ENCODE results near the gene CCDC106.

CCDC106 gene

DNA sequence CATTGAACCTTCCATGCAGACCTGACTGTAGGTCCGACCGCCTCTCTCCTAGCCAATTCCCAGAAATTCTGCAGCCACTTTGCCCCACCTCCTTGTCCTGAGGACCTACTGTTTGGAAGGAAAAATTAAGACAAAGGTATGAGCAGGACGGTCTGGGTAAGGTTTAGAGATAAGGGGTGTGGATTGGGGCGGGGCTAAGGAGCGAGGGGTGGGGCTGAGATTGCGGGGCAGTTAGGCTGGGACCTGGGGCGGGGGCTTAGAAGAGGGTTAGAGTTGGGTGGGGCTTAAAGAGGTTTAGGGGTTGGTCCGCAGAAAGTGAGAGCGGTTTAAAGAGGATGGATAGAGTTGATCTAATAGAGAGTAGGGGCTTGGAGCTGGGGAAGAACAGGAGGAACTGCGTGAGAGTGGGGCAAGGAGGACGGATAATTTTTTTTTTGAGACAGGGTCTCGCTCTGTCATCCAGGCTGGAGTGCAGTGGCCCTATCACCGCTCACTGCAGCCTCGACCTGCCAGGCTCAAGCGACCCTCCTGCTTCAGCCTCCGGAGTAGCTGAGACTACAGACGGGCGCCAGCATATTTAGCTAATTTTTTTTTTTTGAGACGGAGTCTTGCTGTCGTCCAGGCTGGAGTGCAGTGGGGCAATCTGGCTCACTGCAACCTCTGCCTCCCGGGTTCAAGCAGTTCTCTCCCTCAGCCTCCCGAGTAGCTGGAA is 44.3 kb upstream of the CCDC106 start:
- peaks cover 7 to 15% of the 10 kb centered on the region in 2 experiments; a peak in 2 of 3 replicates for H3K36me3 ChIP-seq (ENCODE audit: control insufficient read depth in 2 of 2, insufficient read depth in 1 of 2, low read length in 2 of 2)
- TF ChIP-seq KLF1 (tag by site-specific recombination; IDR thresholded peaks at IDR 0.05): 0 out of 2 replicates have a peak, but pooled peaks have one; percentile 18
- TF ChIP-seq ZBTB49 (tag by site-specific recombination; IDR thresholded peaks at IDR 0.05; ENCODE audit: low read depth): no peak
- no peak for TF ChIP-seq ZNF221 (tag by site-specific recombination; IDR thresholded peaks at IDR 0.05; ENCODE audit: borderline replicate concordance)
- POLR2A ChIA-PET: interaction anchor here (0.6 to 4.5 kb wide), 12 partner anchors 16 to 784 kb away, joined by 3 to 75 read pairs (median 6); partner anchors contain the start of genes ISOC2, NAT14, ZNF579 and ZNF628
- no peaks in the 10 kb centered on the region for H3K9me3 ChIP-seq (ENCODE audit: control insufficient read depth, insufficient read depth, low read depth, low read length)
- H3K27ac ChIP-seq (ENCODE audit: extremely low read depth, low read depth, low read length): peak overlapping the region; percentile 58
- no peak overlapping the region for H3K4me3 ChIP-seq (ENCODE audit: low read depth, low read length)
- peaks cover 8% of the 10 kb centered on the region; the same call in 1 of the 2 replicates for H3K4me1 ChIP-seq (ENCODE audit: control insufficient read depth, insufficient read depth, low read length)
- CTCF ChIA-PET: interaction anchor here (1.2 to 3.1 kb wide), 2 partner anchors 28 to 100 kb away, joined by 10 to 48 read pairs; no protein-coding TSS in a partner anchor

GRCh38 chr19:55605207-55605636 is 42.8 kb upstream of the CCDC106 start:
- H3K36me3 ChIP-seq (ENCODE audit: control insufficient read depth in 2 of 2, insufficient read depth in 1 of 2, low read length in 2 of 2): peaks cover 15 to 27% of the 10 kb centered on the region in 2 experiments; a peak in 2 of 3 replicates
- peak overlapping the region; percentile 97 for H3K4me3 ChIP-seq (ENCODE audit: low read depth, low read length)
- no peaks in the 10 kb centered on the region for H3K9me3 ChIP-seq (ENCODE audit: control insufficient read depth, insufficient read depth, low read depth, low read length)
- H3K27ac ChIP-seq (ENCODE audit: extremely low read depth, low read depth, low read length): peak overlapping the region; percentile 88; the same call in 1 of the 2 replicates
- POLR2A ChIA-PET: interaction anchor here (0.5 to 4.5 kb wide), 18 partner anchors 16 to 488 kb away, joined by 3 to 75 read pairs (median 4); partner anchors contain the start of genes PPP1R12C, U2AF2, UBE2S and ZNF579
- H3K4me1 ChIP-seq (ENCODE audit: control insufficient read depth, insufficient read depth, low read length): peaks cover 8% of the 10 kb centered on the region; the same call in 1 of the 2 replicates
- CTCF ChIA-PET: interaction anchor here (0.5 to 3.1 kb wide), 22 partner anchors 14 to 266 kb away, joined by 3 to 50 read pairs (median 6); partner anchors contain the start of genes ISOC2, KMT5C and ZNF784
- TF ChIP-seq GLI4 (tag by site-specific recombination; IDR thresholded peaks at IDR 0.05) (no peak), ZNF48 (tag by site-specific recombination; IDR thresholded peaks at IDR 0.05) (no peak), SP3 (tag by site-specific recombination; IDR thresholded peaks at IDR 0.05) (peak; percentile 88), MYNN (tag by site-specific recombination; IDR thresholded peaks at IDR 0.05; ENCODE audit: borderline replicate concordance) (no peak), ZNF398 (tag by site-specific recombination; IDR thresholded peaks at IDR 0.05) (peak; percentile 88), ZFHX2 (tag by site-specific recombination; conservative IDR thresholded peaks at IDR 0.05) (peak; percentile 52), ZNF658 (tag by site-specific recombination; IDR thresholded peaks at IDR 0.05) (no peak), GLIS1 (tag by site-specific recombination; IDR thresholded peaks at IDR 0.05) (peak; percentile 58; the same call in 1 of the 2 replicates), PATZ1 (tag by site-specific recombination; IDR thresholded peaks at IDR 0.05) (peak; percentile 81), ZNF514 (tag by site-specific recombination; IDR thresholded peaks at IDR 0.05) (no peak), BCL11B (tag by site-specific recombination; IDR thresholded peaks at IDR 0.05; ENCODE audit: low read depth) (no peak), ZNF530 (tag by site-specific recombination; IDR thresholded peaks at IDR 0.05; ENCODE audit: low read depth) (no peak), TSHZ1 (tag by site-specific recombination; IDR thresholded peaks at IDR 0.05; ENCODE audit: borderline replicate concordance) (no peak)
- TF ChIP-seq, protein P1, sequence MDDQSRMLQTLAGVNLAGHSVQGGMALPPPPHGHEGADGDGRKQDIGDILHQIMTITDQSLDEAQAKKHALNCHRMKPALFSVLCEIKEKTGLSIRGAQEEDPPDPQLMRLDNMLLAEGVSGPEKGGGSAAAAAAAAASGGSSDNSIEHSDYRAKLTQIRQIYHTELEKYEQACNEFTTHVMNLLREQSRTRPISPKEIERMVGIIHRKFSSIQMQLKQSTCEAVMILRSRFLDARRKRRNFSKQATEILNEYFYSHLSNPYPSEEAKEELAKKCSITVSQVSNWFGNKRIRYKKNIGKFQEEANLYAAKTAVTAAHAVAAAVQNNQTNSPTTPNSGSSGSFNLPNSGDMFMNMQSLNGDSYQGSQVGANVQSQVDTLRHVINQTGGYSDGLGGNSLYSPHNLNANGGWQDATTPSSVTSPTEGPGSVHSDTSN (CRISPR knock-in tag; IDR thresholded peaks at IDR 0.05): no peak
- TF ChIP-seq, protein P2, sequence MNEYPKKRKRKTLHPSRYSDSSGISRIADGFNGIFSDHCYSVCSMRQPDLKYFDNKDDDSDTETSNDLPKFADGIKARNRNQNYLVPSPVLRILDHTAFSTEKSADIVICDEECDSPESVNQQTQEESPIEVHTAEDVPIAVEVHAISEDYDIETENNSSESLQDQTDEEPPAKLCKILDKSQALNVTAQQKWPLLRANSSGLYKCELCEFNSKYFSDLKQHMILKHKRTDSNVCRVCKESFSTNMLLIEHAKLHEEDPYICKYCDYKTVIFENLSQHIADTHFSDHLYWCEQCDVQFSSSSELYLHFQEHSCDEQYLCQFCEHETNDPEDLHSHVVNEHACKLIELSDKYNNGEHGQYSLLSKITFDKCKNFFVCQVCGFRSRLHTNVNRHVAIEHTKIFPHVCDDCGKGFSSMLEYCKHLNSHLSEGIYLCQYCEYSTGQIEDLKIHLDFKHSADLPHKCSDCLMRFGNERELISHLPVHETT (tag by site-specific recombination; IDR thresholded peaks at IDR 0.05): no peak
